Mucosa of stomach (tissue), 1 donor: Measurements from ENCODE around the gene PLEKHO2.
"Not testable (repeated sequence)": the region's sequence is repeated elsewhere in the genome, so short reads cannot be mapped to it uniquely, and the experiment has no call there.

Experiments
- H3K27me3 ChIP-seq: one replicate; pipeline ENCODE4 v1.7.0; 2013; ENCODE audit warnings: mild to moderate bottlenecking, low read length; ENCODE audit not compliant: control insufficient read depth, insufficient read depth
- H3K36me3 ChIP-seq: one replicate; pipeline ENCODE4 v1.7.0; 2013; ENCODE audit warnings: low read length; ENCODE audit not compliant: control insufficient read depth, insufficient read depth
- H3K4me1 ChIP-seq: one replicate; pipeline ENCODE4 v1.7.0; 2013; ENCODE audit warnings: mild to moderate bottlenecking, low read length; ENCODE audit not compliant: control insufficient read depth, insufficient read depth
- H3K4me3 ChIP-seq: one replicate; pipeline ENCODE4 v1.7.0; 2013; ENCODE audit warnings: low read length
- H3K9ac ChIP-seq: one replicate; pipeline ENCODE4 v1.7.0; 2013; ENCODE audit warnings: mild to moderate bottlenecking, low read length, moderate library complexity
- H3K9me3 ChIP-seq: one replicate; pipeline ENCODE4 v1.7.0; 2013; ENCODE audit warnings: mild to moderate bottlenecking, low read length, moderate library complexity; ENCODE audit not compliant: control insufficient read depth
- donor health status: Pancreatic carcinoma.

The PLEKHO2 gene

GRCh38 chr15:64841344-64842095 is at the start of gene PLEKHO2:
Gene PLEKHO2, plus strand, starts transcription at chr15:64841915. Its CDS starts 102 bp downstream, at chr15:64842017.
- H3K9me3 ChIP-seq: no peaks in the 10 kb centered on the region
- H3K36me3 ChIP-seq: no peaks in the 10 kb centered on the region
- H3K27me3 ChIP-seq: peaks cover 8% of the 10 kb centered on the region
- H3K9ac ChIP-seq: peak within 1 kb of the TSS; percentile 73
- H3K4me3 ChIP-seq: peak within 1 kb of the TSS; percentile 22
- H3K4me1 ChIP-seq: peaks cover 8% of the 10 kb centered on the region

- H3K27me3 ChIP-seq: no peaks in the 10 kb centered on the region
- no peak overlapping the region for H3K9ac ChIP-seq
- H3K36me3 ChIP-seq: no peaks in the 10 kb centered on the region
- no peak overlapping the region for H3K4me3 ChIP-seq
- no peaks in the 10 kb centered on the region for H3K4me1 ChIP-seq
- no peaks in the 10 kb centered on the region for H3K9me3 ChIP-seq
These were observed 49.4 kb upstream of the PLEKHO2 start for GRCh38 chr15:64792282-64792681.

GRCh38 chr15:64795299-64795698 is 46.4 kb upstream of the PLEKHO2 start:
- not testable (repeated sequence) for H3K9me3 ChIP-seq, H3K36me3 ChIP-seq, H3K4me1 ChIP-seq, H3K4me3 ChIP-seq, H3K9ac ChIP-seq, H3K27me3 ChIP-seq

- not testable (repeated sequence) for H3K27me3 ChIP-seq, H3K4me1 ChIP-seq, H3K9ac ChIP-seq, H3K4me3 ChIP-seq, H3K36me3 ChIP-seq, H3K9me3 ChIP-seq
These were observed 45.8 kb upstream of the PLEKHO2 start for GRCh38 chr15:64795921-64796320.

- H3K9ac ChIP-seq, H3K4me3 ChIP-seq, H3K9me3 ChIP-seq, H3K36me3 ChIP-seq, H3K27me3 ChIP-seq, H3K4me1 ChIP-seq: not testable (repeated sequence)
These were observed 42.8 kb upstream of the PLEKHO2 start for GRCh38 chr15:64798905-64799304.

- Histone ChIP-seq H3K27me3 (no peaks in the 10 kb centered on the region), H3K9ac (no peak overlapping the region), H3K9me3 (no peaks in the 10 kb centered on the region), H3K36me3 (no peaks in the 10 kb centered on the region), H3K4me1 (no peaks in the 10 kb centered on the region), H3K4me3 (no peak overlapping the region)
These were observed 41.2 kb upstream of the PLEKHO2 start for GRCh38 chr15:64800476-64800875.

- no peaks in the 10 kb centered on the region for H3K4me1 ChIP-seq
- no peaks in the 10 kb centered on the region for H3K36me3 ChIP-seq
- H3K9me3 ChIP-seq: no peaks in the 10 kb centered on the region
- no peaks in the 10 kb centered on the region for H3K27me3 ChIP-seq
- H3K4me3 ChIP-seq: no peak overlapping the region
- H3K9ac ChIP-seq: no peak overlapping the region
These were observed 38.2 kb upstream of the PLEKHO2 start for GRCh38 chr15:64803526-64803925.

- no peaks in the 10 kb centered on the region for H3K36me3 ChIP-seq
- no peak overlapping the region for H3K9ac ChIP-seq
- H3K4me1 ChIP-seq: no peaks in the 10 kb centered on the region
- H3K27me3 ChIP-seq: no peaks in the 10 kb centered on the region
- no peaks in the 10 kb centered on the region for H3K9me3 ChIP-seq
- H3K4me3 ChIP-seq: no peak overlapping the region
These were observed 37.1 kb upstream of the PLEKHO2 start for GRCh38 chr15:64804619-64805018.

GRCh38 chr15:64806509-64806908 is 35.2 kb upstream of the PLEKHO2 start:
- no peak overlapping the region for H3K4me3 ChIP-seq

GRCh38 chr15:64807051-64807749 is 34.5 kb upstream of the PLEKHO2 start:
- no peaks in the 10 kb centered on the region for H3K36me3 ChIP-seq
- peak overlapping the region; percentile 15 for H3K9ac ChIP-seq
- H3K9me3 ChIP-seq: no peaks in the 10 kb centered on the region
- H3K27me3 ChIP-seq: no peaks in the 10 kb centered on the region
- no peak overlapping the region for H3K4me3 ChIP-seq
- H3K4me1 ChIP-seq: no peaks in the 10 kb centered on the region

More at GRCh38 chr15:64806509-64806908, 35.2 kb upstream of the PLEKHO2 start:
- no peaks in the 10 kb centered on the region for H3K9me3 ChIP-seq
- H3K36me3 ChIP-seq: no peaks in the 10 kb centered on the region
- no peaks in the 10 kb centered on the region for H3K4me1 ChIP-seq
- no peaks in the 10 kb centered on the region for H3K27me3 ChIP-seq
- peak overlapping the region; percentile 15 for H3K9ac ChIP-seq

- no peaks in the 10 kb centered on the region for H3K36me3 ChIP-seq
- no peak overlapping the region for H3K9ac ChIP-seq
- no peaks in the 10 kb centered on the region for H3K9me3 ChIP-seq
- no peaks in the 10 kb centered on the region for H3K27me3 ChIP-seq
- no peak overlapping the region for H3K4me3 ChIP-seq
- H3K4me1 ChIP-seq: no peaks in the 10 kb centered on the region
These were observed 33.9 kb upstream of the PLEKHO2 start for GRCh38 chr15:64807751-64808222.

- no peak overlapping the region for H3K9ac ChIP-seq
- no peak overlapping the region for H3K4me3 ChIP-seq
- H3K4me1 ChIP-seq: no peaks in the 10 kb centered on the region
- H3K9me3 ChIP-seq: no peaks in the 10 kb centered on the region
- no peaks in the 10 kb centered on the region for H3K27me3 ChIP-seq
- no peaks in the 10 kb centered on the region for H3K36me3 ChIP-seq
These were observed 32.8 kb upstream of the PLEKHO2 start for GRCh38 chr15:64808785-64809453.
